ENCODE measurements around the gene NPR2. TPM values are rescaled to one million over a fixed set of nuclear protein-coding genes. Genes with fewer than 3 reads are reported as not detected.

NPR2 gene
- total and polyA plus RNA-seq, 2 of the 13 experiments (the other 11 are each of a cell fraction or from before 2014, with no cell fraction given), result 7.4 to 9.4 TPM

GRCh38 chr9:35826071-35826701 lies 34.8 kb downstream of the NPR2 start (continued):
- no peak for TF ChIP-seq PBX2 (CRISPR knock-in tag; IDR thresholded peaks at IDR 0.05)
- no peak for TF ChIP-seq HNRNPL (IDR thresholded peaks at IDR 0.05; ENCODE audit: low read depth, low read length)
- TF ChIP-seq SCMH1 (CRISPR knock-in tag; IDR thresholded peaks at IDR 0.05; ENCODE audit: borderline replicate concordance), result no peak
- 0 out of 2 replicates have a peak, but pooled peaks have one; percentile 6 for TF ChIP-seq FOXA3 (CRISPR knock-in tag; IDR thresholded peaks at IDR 0.05)
- TF ChIP-seq HNF4G (IDR thresholded peaks at IDR 0.05; ENCODE audit: borderline replicate concordance, low read depth, low read length), result no peak
- TF ChIP-seq HNF4G (CRISPR knock-in tag; IDR thresholded peaks at IDR 0.05; ENCODE audit: borderline replicate concordance, low read depth), result no peak; the same call in 1 of the 2 replicates
- no peak for TF ChIP-seq TCF7 (IDR thresholded peaks at IDR 0.05; ENCODE audit: low read depth)
- TF ChIP-seq ZNF580 (CRISPR knock-in tag; IDR thresholded peaks at IDR 0.05; ENCODE audit: borderline replicate concordance, low read depth), result peak; percentile 49; the same call in 1 of the 2 replicates
- TF ChIP-seq FOXO4 (CRISPR knock-in tag; conservative IDR thresholded peaks at IDR 0.05), result 0 out of 2 replicates have a peak, but pooled peaks have one; percentile 19
- TF ChIP-seq ZNF3 (CRISPR knock-in tag; IDR thresholded peaks at IDR 0.05), result no peak
- TF ChIP-seq TAF15 (IDR thresholded peaks at IDR 0.05; ENCODE audit: low read depth, low read length, poor library complexity, severe bottlenecking), result no peak
- TF ChIP-seq ZNF83 (CRISPR knock-in tag; IDR thresholded peaks at IDR 0.05; ENCODE audit: borderline replicate concordance), result no peak
- TF ChIP-seq CC2D1A (CRISPR knock-in tag; IDR thresholded peaks at IDR 0.05), result no peak
- no peak for TF ChIP-seq PITX1 (CRISPR knock-in tag; IDR thresholded peaks at IDR 0.05)
- TF ChIP-seq NR0B2 (CRISPR knock-in tag; IDR thresholded peaks at IDR 0.05), result no peak
- no peak for TF ChIP-seq ZNF598 (CRISPR knock-in tag; IDR thresholded peaks at IDR 0.05; ENCODE audit: borderline replicate concordance)
- TF ChIP-seq SPEN (CRISPR knock-in tag; IDR thresholded peaks at IDR 0.05; ENCODE audit: low read depth), result peak; percentile 56; the same call in 1 of the 2 replicates
- TF ChIP-seq ZFP82 (CRISPR knock-in tag; IDR thresholded peaks at IDR 0.05; ENCODE audit: borderline replicate concordance), result no peak
- no peak for TF ChIP-seq ZNF274 (CRISPR knock-in tag; IDR thresholded peaks at IDR 0.05)
- TF ChIP-seq CBFB (CRISPR knock-in tag; IDR thresholded peaks at IDR 0.05), result no peak
- TF ChIP-seq ZEB1 (IDR thresholded peaks at IDR 0.05; ENCODE audit: insufficient replicate concordance, low read depth), result no peak
- no peak for TF ChIP-seq ZBTB38 (CRISPR knock-in tag; IDR thresholded peaks at IDR 0.05)
- no peak for TF ChIP-seq FOSL1 (CRISPR knock-in tag; IDR thresholded peaks at IDR 0.05; ENCODE audit: borderline replicate concordance)
- TF ChIP-seq GATAD2A (CRISPR knock-in tag; IDR thresholded peaks at IDR 0.05), result no peak
- TF ChIP-seq GTF3A (CRISPR knock-in tag; conservative IDR thresholded peaks at IDR 0.05), result no peak
- no peak for TF ChIP-seq EP300 (IDR thresholded peaks at IDR 0.05; ENCODE audit: low read depth in 2 of 2, low read length in 2 of 2)
- no peak for TF ChIP-seq EP300 (CRISPR knock-in tag; IDR thresholded peaks at IDR 0.05; ENCODE audit: borderline replicate concordance)
- no peak for TF ChIP-seq GABPA (IDR thresholded peaks at IDR 0.05; ENCODE audit: low read depth, low read length)
- TF ChIP-seq GABPA (CRISPR knock-in tag; IDR thresholded peaks at IDR 0.05; ENCODE audit: low read depth), result no peak
- no peak for TF ChIP-seq ZNF572 (CRISPR knock-in tag; IDR thresholded peaks at IDR 0.05)
- TF ChIP-seq TP53 (CRISPR knock-in tag; conservative IDR thresholded peaks at IDR 0.05), result 0 out of 2 replicates have a peak, but pooled peaks have one; percentile 61
